Prostate gland (tissue), 2 donors: Measurements from ENCODE around the gene CREB1. TPM values are rescaled to one million over a fixed set of nuclear protein-coding genes. Genes with fewer than 3 reads are reported as not detected.

Source experiments
- DNase-seq: peaks from one replicate; pipeline ENCODE4 v3.0.0-alpha.2; 2019; ENCODE audit warnings: low spot score
- H3K27ac ChIP-seq, 2 donors: fragments of 200-600 bp; sonication (generic); 2 replicates each; pipeline ENCODE4 v1.5.1; 2017 to 2019
- H3K27me3 ChIP-seq: fragments of 200-600 bp; sonication (generic); replicated peaks from 2 replicates; pipeline ENCODE4 v1.5.1; 2019; ENCODE audit not compliant: insufficient read depth
- H3K36me3 ChIP-seq, 2 donors: fragments of 200-600 bp; sonication (generic); 1 replicate in 1 of 2; 2 replicates in 1 of 2; pipeline versions ENCODE4 v1.5.1 to v1.8.1; 2017 to 2019
- H3K4me1 ChIP-seq: fragments of 200-600 bp; sonication (generic); replicated peaks from 2 replicates; pipeline ENCODE4 v1.5.1; 2019
- H3K4me3 ChIP-seq, 2 donors: fragments of 200-600 bp; sonication (generic); 2 replicates each; pipeline ENCODE4 v1.5.1; 2017 to 2019
- H3K9me3 ChIP-seq: fragments of 200-600 bp; sonication (generic); 2 replicates; pipeline ENCODE4 v1.5.1; 2017
- CTCF ChIP-seq, 4 experiments: fragments of 200-600 bp in 2 of 4; fragments of 450-650 bp in 2 of 4; sonication (generic) in 2 of 4; IDR thresholded peaks; 1 replicate in 3 of 4; 2 replicates in 1 of 4; pipeline ENCODE4 v1.5.1; 2016 to 2019; ENCODE audit warnings: antibody characterized with exemption in 4 of 4, mild to moderate bottlenecking in 2 of 4, moderate library complexity in 2 of 4
- POLR2A ChIP-seq: fragments of 450-650 bp; IDR thresholded peaks from one replicate; pipeline ENCODE4 v1.6.1; 2016; ENCODE audit warnings: antibody characterized with exemption, mild to moderate bottlenecking
- POLR2AphosphoS5 ChIP-seq: sonication (generic); formaldehyde crosslinking; IDR thresholded peaks from one replicate; pipeline ENCODE4 v1.6.1; 2017; ENCODE audit warnings: antibody characterized with exemption
- WGBS: methylation state at CpG from one replicate; pipeline ENCODE4 v1.1.5; 2018; 5-methylcytosine and 5-hydroxymethylcytosine counted together
- intact Hi-C: fragments of 100-400 bp; cut with DNase I; formaldehyde crosslinking; loops from one replicate; pipeline ENCODE4 v1.14.2; 2022
- total RNA-seq, 2 donors: library from RNA; depleted of rRNA; stranded (reverse); fragments of >200 nt; gene quantifications; one replicate each; pipeline ENCODE4 v1.1.0, GENCODE V29; 2016

CREB1 gene
- total RNA-seq, 2 donors from 2014 or later = 44.0 to 47.1 TPM

GRCh38 chr2:207489251-207489650 is 40.5 kb upstream of the CREB1 start:
- H3K27me3 ChIP-seq = no peaks in the 10 kb centered on the region
- WGBS = 100% methylated on average over 4 of the region's 4 CpGs
- no peaks in the 10 kb centered on the region for H3K9me3 ChIP-seq
- H3K27ac ChIP-seq = no peak overlapping the region
- no peaks in the 10 kb centered on the region for H3K36me3 ChIP-seq
- DNase-seq = no peak
- H3K4me3 ChIP-seq = no peak overlapping the region
- TF ChIP-seq POLR2A (no peak), POLR2AphosphoS5 (no peak), CTCF (IDR thresholded peaks at IDR 0.05) (no peak)
- intact Hi-C loops = no loop called here
- H3K4me1 ChIP-seq = no peaks in the 10 kb centered on the region

- DNase-seq = no peak
- no peak for TF ChIP-seq POLR2A
- TF ChIP-seq CTCF (IDR thresholded peaks at IDR 0.05) = no peak
- TF ChIP-seq POLR2AphosphoS5 = no peak
- H3K27ac ChIP-seq = no peak overlapping the region
- no peak overlapping the region for H3K4me3 ChIP-seq
- no peaks in the 10 kb centered on the region for H3K9me3 ChIP-seq
- no peaks in the 10 kb centered on the region for H3K4me1 ChIP-seq
- intact Hi-C loops = no loop called here
- 90% methylated on average over 3 of the region's 3 CpGs for WGBS
- H3K36me3 ChIP-seq = no peaks in the 10 kb centered on the region
- no peaks in the 10 kb centered on the region for H3K27me3 ChIP-seq
These were observed 39.3 kb upstream of the CREB1 start for GRCh38 chr2:207490441-207490840.

- no peak for TF ChIP-seq POLR2A
- TF ChIP-seq POLR2AphosphoS5 = no peak
- TF ChIP-seq CTCF (IDR thresholded peaks at IDR 0.05) = no peak
- WGBS = 69% methylated on average over 2 of the region's 2 CpGs
- no peaks in the 10 kb centered on the region for H3K9me3 ChIP-seq
These were observed 38.7 kb upstream of the CREB1 start for GRCh38 chr2:207491086-207491485.

GRCh38 chr2:207491956-207492355 is 37.8 kb upstream of the CREB1 start:
- WGBS = 69% methylated on average over 5 of the region's 5 CpGs
- H3K27me3 ChIP-seq = no peaks in the 10 kb centered on the region
- H3K9me3 ChIP-seq = no peaks in the 10 kb centered on the region
- TF ChIP-seq POLR2AphosphoS5 (no peak), CTCF (IDR thresholded peaks at IDR 0.05) (no peak), POLR2A (no peak)
- H3K4me1 ChIP-seq = no peaks in the 10 kb centered on the region
- no peaks in the 10 kb centered on the region for H3K36me3 ChIP-seq
- intact Hi-C loops = no loop called here
- no peak overlapping the region for H3K27ac ChIP-seq
- DNase-seq = no peak
- no peak overlapping the region for H3K4me3 ChIP-seq

More at GRCh38 chr2:207491086-207491485, 38.7 kb upstream of the CREB1 start:
- intact Hi-C loops = no loop called here
- no peak for DNase-seq
- Histone ChIP-seq H3K36me3 (no peaks in the 10 kb centered on the region), H3K4me1 (no peaks in the 10 kb centered on the region), H3K4me3 (no peak overlapping the region), H3K27ac (no peak overlapping the region), H3K27me3 (no peaks in the 10 kb centered on the region)

- 25% methylated on average over 1 of the region's 1 CpG for WGBS
- no peak for DNase-seq
- H3K4me1 ChIP-seq = no peaks in the 10 kb centered on the region
- no peak overlapping the region for H3K4me3 ChIP-seq
- H3K9me3 ChIP-seq = no peaks in the 10 kb centered on the region
- intact Hi-C loops = no loop called here
- H3K27ac ChIP-seq = no peak overlapping the region
- H3K27me3 ChIP-seq = no peaks in the 10 kb centered on the region
- no peaks in the 10 kb centered on the region for H3K36me3 ChIP-seq
- TF ChIP-seq POLR2AphosphoS5 = no peak
- no peak for TF ChIP-seq POLR2A
- no peak for TF ChIP-seq CTCF (IDR thresholded peaks at IDR 0.05)
These were observed 37.3 kb upstream of the CREB1 start for GRCh38 chr2:207492461-207492860.
